A549 treated with RU486 at 1 μM for 4 hours (cell line): ENCODE data around the gene SEC23IP. TPM values are rescaled to one million over a fixed set of nuclear protein-coding genes. Genes with fewer than 3 reads are reported as not detected.

Experiments used
- total RNA-seq: library from RNA; stranded (reverse); fragments of 200-300 nt; extraction: Qiagen RNA extraction; gene quantifications from 5 replicates; pipeline ENCODE4 v1.2.3, GENCODE V29; 2022; ENCODE audit warnings: low read depth

SEC23IP gene
- 43.6 to 55.2 TPM (median 48.5 TPM) in 5 replicates for total RNA-seq

GRCh38 chr10:119892188-119893065 is at the start of gene SEC23IP:
TSS of gene SEC23IP (plus strand) at chr10:119892730. CDS start at chr10:119892783, 53 bp downstream.

GRCh38 chr10:119872610-119872859 is 20.0 kb upstream of the SEC23IP start, which contains the start of gene MCMBP:
TSS of gene MCMBP (minus strand) at chr10:119872843. CDS start at chr10:119872584, 259 bp downstream.

Other genes starting within 250 kb of the SEC23IP start
- gene BAG3, start 241.3 kb upstream of the SEC23IP start, total RNA-seq: 105 to 157 TPM (median 141 TPM) in 5 replicates
- 5.8 to 8.4 TPM (median 8.0 TPM) in 5 replicates for gene INPP5F, start 166.7 kb upstream of the SEC23IP start, total RNA-seq
- gene MCMBP, start 19.9 kb upstream of the SEC23IP start, total RNA-seq: 70.9 to 98.0 TPM (median 89.0 TPM) in 5 replicates